Hepatocyte (in vitro differentiated cells): ENCODE measurements around the gene PDS5A. TPM values are rescaled to one million over a fixed set of nuclear protein-coding genes. Genes with fewer than 3 reads are reported as not detected.

Experiments used
- DNase-seq: peaks from one replicate; pipeline ENCODE4 v3.0.0-alpha.2; 2016; ENCODE audit warnings: low spot score
- H2AFZ ChIP-seq: fragments of 200-600 bp; sonication (generic); 2 replicates; pipeline ENCODE4 v1.6.0; 2016; ENCODE audit warnings: antibody characterized with exemption, mild to moderate bottlenecking
- H3K27ac ChIP-seq: fragments of 200-600 bp; sonication (generic); 2 replicates; pipeline ENCODE4 v1.5.1; 2016; ENCODE audit warnings: mild to moderate bottlenecking
- H3K27me3 ChIP-seq: fragments of 200-600 bp; sonication (generic); 2 replicates; pipeline ENCODE4 v1.6.1; 2016
- H3K36me3 ChIP-seq: fragments of 200-600 bp; sonication (generic); replicated peaks from 2 replicates; pipeline ENCODE4 v1.5.1; 2016; ENCODE audit warnings: low read depth; ENCODE audit not compliant: insufficient read depth
- H3K4me1 ChIP-seq: fragments of 200-600 bp; sonication (generic); 2 replicates; pipeline ENCODE4 v1.5.1; 2016; ENCODE audit warnings: mild to moderate bottlenecking, moderate library complexity; ENCODE audit not compliant: insufficient read depth
- H3K4me2 ChIP-seq: fragments of 200-600 bp; sonication (generic); 2 replicates; pipeline ENCODE4 v1.6.0; 2016
- H3K4me3 ChIP-seq: fragments of 200-600 bp; sonication (generic); 2 replicates; pipeline ENCODE4 v1.5.1; 2016; ENCODE audit warnings: mild to moderate bottlenecking
- H3K79me2 ChIP-seq: fragments of 200-600 bp; sonication (generic); 2 replicates; pipeline ENCODE4 v1.6.0; 2017; ENCODE audit warnings: mild to moderate bottlenecking
- H3K9me2 ChIP-seq: fragments of 200-600 bp; sonication (generic); replicated peaks from 2 replicates; pipeline ENCODE4 v1.6.0; 2017; ENCODE audit warnings: mild to moderate bottlenecking; ENCODE audit not compliant: insufficient read depth
- H3K9me3 ChIP-seq: fragments of 200-600 bp; sonication (generic); 2 replicates; pipeline ENCODE4 v1.5.1; 2016; ENCODE audit warnings: low read depth, mild to moderate bottlenecking
- H4K20me1 ChIP-seq: fragments of 200-600 bp; sonication (generic); 2 replicates; pipeline ENCODE4 v1.6.0; 2016; ENCODE audit warnings: mild to moderate bottlenecking; ENCODE audit not compliant: insufficient read depth, poor library complexity, severe bottlenecking
- CTCF ChIP-seq: fragments of 200-600 bp; sonication (generic); IDR thresholded peaks from 2 replicates; pipeline ENCODE4 v1.5.1; 2016; ENCODE audit warnings: antibody characterized with exemption, mild to moderate bottlenecking; ENCODE audit not compliant: poor library complexity
- EZH2 ChIP-seq: fragments of 200-600 bp; sonication (generic); IDR thresholded peaks from 2 replicates; pipeline ENCODE4 v1.6.1; 2016; ENCODE audit warnings: antibody characterized with exemption, mild to moderate bottlenecking, borderline replicate concordance
- EZH2phosphoT487 ChIP-seq: fragments of 200-600 bp; sonication (generic); IDR thresholded peaks from one replicate; pipeline ENCODE4 v1.6.1; 2018; ENCODE audit warnings: antibody characterized with exemption, mild to moderate bottlenecking, low read depth, moderate library complexity; ENCODE audit not compliant: unreplicated experiment, severe bottlenecking
- WGBS: methylation state at CpG from one replicate; pipeline ENCODE4 v1.1.6; 2016; ENCODE audit warnings: low lambda C conversion rate; ENCODE audit errors: missing lambda C conversion rate; 5-methylcytosine and 5-hydroxymethylcytosine counted together
- polyA plus RNA-seq: library from polyadenylated mRNA; unstranded; fragments of >200 nt; fragmentation: Nextera tagmentation; extraction: Ambion mirVana; gene quantifications from 2 replicates; pipeline ENCODE4 v1.2.1, GENCODE V29; 2016
- total RNA-seq: library from RNA; depleted of rRNA; stranded (reverse); fragments of >200 nt; gene quantifications from 2 replicates; pipeline ENCODE4 v1.2.3, GENCODE V29; 2014

PDS5A gene
- total and polyA plus RNA-seq, 2 experiments from 2014 or later: 24.6 to 69.2 TPM

- 94% methylated on average over 3 of the region's 3 CpGs for WGBS
- H3K4me2 ChIP-seq: no peak overlapping the region
- H3K36me3 ChIP-seq: no peaks in the 10 kb centered on the region
- no peak for DNase-seq
- no peak overlapping the region for H3K27ac ChIP-seq
- no peaks in the 10 kb centered on the region for H3K9me2 ChIP-seq
- no peaks in the 10 kb centered on the region for H3K27me3 ChIP-seq
- H3K4me3 ChIP-seq: no peak overlapping the region
- no peaks in the 10 kb centered on the region for H3K4me1 ChIP-seq
- H2AFZ ChIP-seq: no peak overlapping the region
- no peaks in the 10 kb centered on the region for H3K79me2 ChIP-seq
- H4K20me1 ChIP-seq: no peaks in the 10 kb centered on the region
- no peak for TF ChIP-seq EZH2phosphoT487
- TF ChIP-seq EZH2: no peak
- TF ChIP-seq CTCF: no peak
- no peaks in the 10 kb centered on the region for H3K9me3 ChIP-seq
These were observed 78.4 kb downstream of the PDS5A start for GRCh38 chr4:39899291-39899690.

- Histone ChIP-seq H3K9me2 (no peaks in the 10 kb centered on the region), H4K20me1 (no peaks in the 10 kb centered on the region), H3K4me3 (no peak overlapping the region), H3K4me2 (no peak overlapping the region), H3K79me2 (no peaks in the 10 kb centered on the region), H3K27ac (no peak overlapping the region), H3K27me3 (no peaks in the 10 kb centered on the region), H3K9me3 (no peaks in the 10 kb centered on the region), H3K36me3 (no peaks in the 10 kb centered on the region), H3K4me1 (no peaks in the 10 kb centered on the region), H2AFZ (no peak overlapping the region)
- no peak for TF ChIP-seq EZH2
- TF ChIP-seq CTCF: no peak
- no peak for TF ChIP-seq EZH2phosphoT487
- WGBS: 68% methylated on average over 1 of the region's 1 CpG
- no peak for DNase-seq
These were observed 79.7 kb downstream of the PDS5A start for GRCh38 chr4:39898015-39898414.

- H3K27ac ChIP-seq: no peak overlapping the region
- H3K4me2 ChIP-seq: no peak overlapping the region
- H3K27me3 ChIP-seq: no peaks in the 10 kb centered on the region
- H4K20me1 ChIP-seq: no peaks in the 10 kb centered on the region
- WGBS: 98% methylated on average over 3 of the region's 3 CpGs
- no peaks in the 10 kb centered on the region for H3K36me3 ChIP-seq
- no peaks in the 10 kb centered on the region for H3K9me2 ChIP-seq
- no peak for TF ChIP-seq EZH2
- TF ChIP-seq CTCF: no peak
- no peak for TF ChIP-seq EZH2phosphoT487
- no peaks in the 10 kb centered on the region for H3K9me3 ChIP-seq
- H3K4me3 ChIP-seq: no peak overlapping the region
- no peaks in the 10 kb centered on the region for H3K79me2 ChIP-seq
- DNase-seq: no peak
- H3K4me1 ChIP-seq: no peaks in the 10 kb centered on the region
- no peak overlapping the region for H2AFZ ChIP-seq
These were observed 84.0 kb downstream of the PDS5A start for GRCh38 chr4:39893693-39894072.
